Stomach (tissue), 4 donors: ENCODE results near the gene CSTF2T.

Experiments used
- CTCF ChIP-seq, 7 experiments: fragments of 450-650 bp in 4 of 7; fragments of 200-600 bp in 3 of 7; sonication (generic) in 3 of 7; IDR thresholded peaks; one replicate each; pipeline ENCODE4 v1.5.1; 2016 to 2019; ENCODE audit warnings: antibody characterized with exemption in 7 of 7, control low read depth in 2 of 7, mild to moderate bottlenecking in 1 of 7
- POLR2A ChIP-seq, 4 donors: fragments of 450-650 bp; IDR thresholded peaks; one replicate each; pipeline ENCODE4 v1.6.1; 2016; ENCODE audit warnings: antibody characterized with exemption in 4 of 4, control low read depth in 2 of 4, mild to moderate bottlenecking in 1 of 4, moderate library complexity in 1 of 4
- POLR2AphosphoS5 ChIP-seq, 3 donors: sonication (generic); formaldehyde crosslinking; IDR thresholded peaks; one replicate each; pipeline ENCODE4 v1.6.1; 2016; ENCODE audit warnings: antibody characterized with exemption in 3 of 3

GRCh38 chr10:51653025-51653424, 46.4 kb downstream of the CSTF2T start:
- TF ChIP-seq CTCF (IDR thresholded peaks at IDR 0.05), result no peak
- TF ChIP-seq POLR2AphosphoS5 (IDR thresholded peaks at IDR 0.05), result no peak
- TF ChIP-seq POLR2A (IDR thresholded peaks at IDR 0.05), result no peak
